Body of pancreas (tissue), 4 donors: Measurements from ENCODE around the gene RAP1GAP2.
"Not testable (repeated sequence)": the region's sequence is repeated elsewhere in the genome, so short reads cannot be mapped to it uniquely, and the experiment has no call there.

ENCODE experiments used
- CTCF ChIP-seq, 7 experiments: fragments of 450-650 bp in 4 of 7; fragments of 200-600 bp in 3 of 7; sonication (generic) in 3 of 7; IDR thresholded peaks; one replicate each; pipeline ENCODE4 v1.5.1; 2016 to 2019; ENCODE audit warnings: antibody characterized with exemption in 7 of 7
- POLR2A ChIP-seq, 3 donors: fragments of 450-650 bp; IDR thresholded peaks; one replicate each; pipeline ENCODE4 v1.6.1; 2016; ENCODE audit warnings: antibody characterized with exemption in 3 of 3, mild to moderate bottlenecking in 2 of 3

- not testable (repeated sequence) for TF ChIP-seq CTCF, POLR2A (IDR thresholded peaks at IDR 0.05)
Observed at GRCh38 chr17:2781598-2781997, 14.6 kb upstream of the RAP1GAP2 start.
